Kidney epithelial cell (primary cell): ENCODE data around the gene B4GALT1. TPM values are rescaled to one million over a fixed set of nuclear protein-coding genes. Genes with fewer than 3 reads are reported as not detected.

ENCODE experiments used
- DNase-seq: peaks from one replicate; pipeline ENCODE4 v3.0.0-alpha.2; 2010; ENCODE audit warnings: low read depth
- H3K27me3 ChIP-seq: 2 replicates; pipeline ENCODE4 v1.6.0; 2011; ENCODE audit warnings: low read length; ENCODE audit not compliant: control insufficient read depth, insufficient read depth
- H3K36me3 ChIP-seq: 2 replicates; pipeline ENCODE4 v1.5.1; 2011; ENCODE audit warnings: low read length; ENCODE audit not compliant: control insufficient read depth, insufficient read depth
- H3K4me3 ChIP-seq: 2 replicates; pipeline ENCODE4 v1.5.1; 2011; ENCODE audit warnings: low read depth, mild to moderate bottlenecking, control low read depth, low read length
- CTCF ChIP-seq: IDR thresholded peaks from 2 replicates; pipeline ENCODE4 v1.5.1; 2011; ENCODE audit warnings: mild to moderate bottlenecking, moderate library complexity, low read length, control low read depth, inconsistent platforms; ENCODE audit not compliant: insufficient read depth, poor library complexity, severe bottlenecking
- total RNA-seq: library from RNA; depleted of rRNA; stranded (reverse); fragments of >200 nt; gene quantifications from 2 replicates; pipeline ENCODE4 v1.2.3, GENCODE V29; 2015

B4GALT1 gene
- total RNA-seq, 1 donor from 2014 or later = 86.1 TPM

- TF ChIP-seq CTCF = no peak
- H3K36me3 ChIP-seq = no peaks in the 10 kb centered on the region
- no peak overlapping the region for H3K4me3 ChIP-seq
- no peak for DNase-seq
- H3K27me3 ChIP-seq = no peaks in the 10 kb centered on the region
Observed at GRCh38 chr9:33190021-33190705, 23.0 kb upstream of the B4GALT1 start.

- H3K27me3 ChIP-seq = no peaks in the 10 kb centered on the region
- no peak for DNase-seq
- no peak for TF ChIP-seq CTCF
- no peak overlapping the region for H3K4me3 ChIP-seq
- no peaks in the 10 kb centered on the region for H3K36me3 ChIP-seq
Observed at GRCh38 chr9:33189331-33189791, 22.2 kb upstream of the B4GALT1 start.

DNA sequence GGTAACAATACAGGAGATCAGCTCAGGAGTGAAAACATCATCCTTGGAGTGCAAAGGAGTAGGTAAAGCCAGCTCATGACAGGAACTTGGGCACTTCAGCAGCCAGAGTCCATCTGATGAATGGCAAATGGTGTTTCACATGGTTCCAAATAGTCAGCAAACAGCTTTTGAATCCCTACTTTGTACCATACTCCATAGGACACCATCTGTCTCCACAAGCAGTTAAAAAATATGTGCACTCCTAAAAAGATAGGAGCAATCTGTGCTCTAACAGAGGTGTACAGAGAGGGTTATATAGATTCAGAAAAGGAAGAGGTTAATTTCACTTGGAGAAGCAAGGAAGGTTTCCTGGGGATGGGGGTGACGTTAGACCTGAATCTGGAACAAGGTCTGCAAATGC lies 21.6 kb upstream of the B4GALT1 start:
- DNase-seq = no peak
- Histone ChIP-seq H3K36me3 (no peaks in the 10 kb centered on the region), H3K27me3 (no peaks in the 10 kb centered on the region), H3K4me3 (no peak overlapping the region)
- TF ChIP-seq CTCF = no peak

DNA sequence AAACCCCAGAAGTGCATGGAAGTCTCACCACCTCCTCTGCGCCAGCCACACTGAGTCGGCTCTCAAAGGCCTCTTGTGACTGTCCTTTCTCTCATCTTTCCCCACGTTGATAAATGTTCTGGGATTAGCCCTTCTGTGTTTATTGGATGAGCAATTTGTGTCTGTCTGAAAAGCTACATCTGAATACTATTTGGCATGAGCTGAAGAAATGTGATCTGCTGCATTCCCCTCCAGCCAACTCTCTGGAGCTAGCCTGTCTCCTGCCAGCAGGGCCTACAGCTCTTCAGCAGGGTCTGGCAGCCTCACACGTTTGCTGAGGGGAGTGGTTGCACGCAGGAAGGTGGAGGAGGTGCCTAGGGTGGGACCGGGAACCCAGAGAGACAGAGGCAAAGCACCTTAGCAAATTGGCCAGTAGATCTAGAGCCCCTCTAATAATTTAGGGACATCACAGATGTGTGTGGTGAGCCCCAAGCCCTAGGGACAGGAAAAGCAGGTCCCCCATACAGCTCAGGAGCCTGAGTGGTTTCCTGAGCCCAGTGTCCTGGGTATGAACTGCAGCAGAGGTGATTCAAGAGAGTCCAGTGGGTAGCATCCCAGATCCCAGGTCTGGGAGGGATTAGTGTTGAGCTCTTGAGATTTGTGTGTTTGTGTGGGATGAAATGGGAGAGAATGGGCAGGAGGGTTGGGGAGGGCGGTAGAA lies 20.5 kb upstream of the B4GALT1 start:
- Histone ChIP-seq H3K4me3 (no peak overlapping the region), H3K36me3 (no peaks in the 10 kb centered on the region), H3K27me3 (no peaks in the 10 kb centered on the region)
- TF ChIP-seq CTCF = no peak
- DNase-seq = no peak

- Histone ChIP-seq H3K4me3 (no peak overlapping the region), H3K27me3 (no peaks in the 10 kb centered on the region), H3K36me3 (no peaks in the 10 kb centered on the region)
- no peak for DNase-seq
- TF ChIP-seq CTCF = no peak
Observed at GRCh38 chr9:33186457-33187168, 19.5 kb upstream of the B4GALT1 start.
